Measurements from ENCODE around the gene AGFG2.

Gene AGFG2, protein sequence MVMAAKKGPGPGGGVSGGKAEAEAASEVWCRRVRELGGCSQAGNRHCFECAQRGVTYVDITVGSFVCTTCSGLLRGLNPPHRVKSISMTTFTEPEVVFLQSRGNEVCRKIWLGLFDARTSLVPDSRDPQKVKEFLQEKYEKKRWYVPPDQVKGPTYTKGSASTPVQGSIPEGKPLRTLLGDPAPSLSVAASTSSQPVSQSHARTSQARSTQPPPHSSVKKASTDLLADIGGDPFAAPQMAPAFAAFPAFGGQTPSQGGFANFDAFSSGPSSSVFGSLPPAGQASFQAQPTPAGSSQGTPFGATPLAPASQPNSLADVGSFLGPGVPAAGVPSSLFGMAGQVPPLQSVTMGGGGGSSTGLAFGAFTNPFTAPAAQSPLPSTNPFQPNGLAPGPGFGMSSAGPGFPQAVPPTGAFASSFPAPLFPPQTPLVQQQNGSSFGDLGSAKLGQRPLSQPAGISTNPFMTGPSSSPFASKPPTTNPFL

GRCh38 chr7:100538654-100539435, at the start of gene AGFG2:
Gene AGFG2, plus strand, starts transcription at chr7:100539203. Its CDS starts 144 bp downstream, at chr7:100539347.
- Histone ChIP-seq H3K27ac (peak within 1 kb of the TSS; percentile 62 to 91), H3K4me3 (peak within 1 kb of the TSS; percentile 98)
- TF ChIP-seq, protein P1, sequence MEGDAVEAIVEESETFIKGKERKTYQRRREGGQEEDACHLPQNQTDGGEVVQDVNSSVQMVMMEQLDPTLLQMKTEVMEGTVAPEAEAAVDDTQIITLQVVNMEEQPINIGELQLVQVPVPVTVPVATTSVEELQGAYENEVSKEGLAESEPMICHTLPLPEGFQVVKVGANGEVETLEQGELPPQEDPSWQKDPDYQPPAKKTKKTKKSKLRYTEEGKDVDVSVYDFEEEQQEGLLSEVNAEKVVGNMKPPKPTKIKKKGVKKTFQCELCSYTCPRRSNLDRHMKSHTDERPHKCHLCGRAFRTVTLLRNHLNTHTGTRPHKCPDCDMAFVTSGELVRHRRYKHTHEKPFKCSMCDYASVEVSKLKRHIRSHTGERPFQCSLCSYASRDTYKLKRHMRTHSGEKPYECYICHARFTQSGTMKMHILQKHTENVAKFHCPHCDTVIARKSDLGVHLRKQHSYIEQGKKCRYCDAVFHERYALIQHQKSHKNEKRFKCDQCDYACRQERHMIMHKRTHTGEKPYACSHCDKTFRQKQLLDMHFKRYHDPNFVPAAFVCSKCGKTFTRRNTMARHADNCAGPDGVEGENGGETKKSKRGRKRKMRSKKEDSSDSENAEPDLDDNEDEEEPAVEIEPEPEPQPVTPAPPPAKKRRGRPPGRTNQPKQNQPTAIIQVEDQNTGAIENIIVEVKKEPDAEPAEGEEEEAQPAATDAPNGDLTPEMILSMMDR (IDR thresholded peaks at IDR 0.05) = no peak
- peak; percentile 100 for DNase-seq (ENCODE audit: low spot score)

- H3K4me3 ChIP-seq = no peak overlapping the region
- DNase-seq (ENCODE audit: low spot score) = no peak
- H3K27ac ChIP-seq = no peak overlapping the region
- TF ChIP-seq, protein P1 (IDR thresholded peaks at IDR 0.05) = no peak
Measured at GRCh38 chr7:100489824-100490223, 49.2 kb upstream of the AGFG2 start.

GRCh38 chr7:100490483-100491191, 48.4 kb upstream of the AGFG2 start:
- H3K4me3 ChIP-seq = no peak overlapping the region
- DNase-seq (ENCODE audit: low spot score) = no peak
- TF ChIP-seq, protein P1 (IDR thresholded peaks at IDR 0.05) = no peak
- H3K27ac ChIP-seq = no peak overlapping the region

GRCh38 chr7:100491192-100491578, 47.8 kb upstream of the AGFG2 start:
- TF ChIP-seq, protein P1 (IDR thresholded peaks at IDR 0.05) = no peak
- DNase-seq (ENCODE audit: low spot score) = no peak
- Histone ChIP-seq H3K4me3 (no peak overlapping the region), H3K27ac (no peak overlapping the region)

- TF ChIP-seq, protein P1 (IDR thresholded peaks at IDR 0.05) = no peak
- no peak for DNase-seq (ENCODE audit: low spot score)
- H3K4me3 ChIP-seq = peak overlapping the region; percentile 68
- no peak overlapping the region for H3K27ac ChIP-seq
Measured at GRCh38 chr7:100492738-100493475, 46.1 kb upstream of the AGFG2 start.

All from coronary artery (tissue), 2 donors.